ENCODE data around the gene RHOJ. TPM values are rescaled to one million over a fixed set of nuclear protein-coding genes. Genes with fewer than 3 reads are reported as not detected.

RHOJ gene
- total and polyA plus RNA-seq, 2 of the 13 experiments (the other 11 are each of a cell fraction or from before 2014, with no cell fraction given): 0.22 to 1.3 TPM

- TF ChIP-seq, protein P1, sequence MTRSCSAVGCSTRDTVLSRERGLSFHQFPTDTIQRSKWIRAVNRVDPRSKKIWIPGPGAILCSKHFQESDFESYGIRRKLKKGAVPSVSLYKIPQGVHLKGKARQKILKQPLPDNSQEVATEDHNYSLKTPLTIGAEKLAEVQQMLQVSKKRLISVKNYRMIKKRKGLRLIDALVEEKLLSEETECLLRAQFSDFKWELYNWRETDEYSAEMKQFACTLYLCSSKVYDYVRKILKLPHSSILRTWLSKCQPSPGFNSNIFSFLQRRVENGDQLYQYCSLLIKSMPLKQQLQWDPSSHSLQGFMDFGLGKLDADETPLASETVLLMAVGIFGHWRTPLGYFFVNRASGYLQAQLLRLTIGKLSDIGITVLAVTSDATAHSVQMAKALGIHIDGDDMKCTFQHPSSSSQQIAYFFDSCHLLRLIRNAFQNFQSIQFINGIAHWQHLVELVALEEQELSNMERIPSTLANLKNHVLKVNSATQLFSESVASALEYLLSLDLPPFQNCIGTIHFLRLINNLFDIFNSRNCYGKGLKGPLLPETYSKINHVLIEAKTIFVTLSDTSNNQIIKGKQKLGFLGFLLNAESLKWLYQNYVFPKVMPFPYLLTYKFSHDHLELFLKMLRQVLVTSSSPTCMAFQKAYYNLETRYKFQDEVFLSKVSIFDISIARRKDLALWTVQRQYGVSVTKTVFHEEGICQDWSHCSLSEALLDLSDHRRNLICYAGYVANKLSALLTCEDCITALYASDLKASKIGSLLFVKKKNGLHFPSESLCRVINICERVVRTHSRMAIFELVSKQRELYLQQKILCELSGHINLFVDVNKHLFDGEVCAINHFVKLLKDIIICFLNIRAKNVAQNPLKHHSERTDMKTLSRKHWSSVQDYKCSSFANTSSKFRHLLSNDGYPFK (CRISPR knock-in tag; IDR thresholded peaks at IDR 0.05; ENCODE audit: borderline replicate concordance): no peak
- TF ChIP-seq ZNF180 (CRISPR knock-in tag; IDR thresholded peaks at IDR 0.05; ENCODE audit: borderline replicate concordance, low read depth): no peak
- TF ChIP-seq KAT2B (IDR thresholded peaks at IDR 0.05; ENCODE audit: borderline replicate concordance, low read depth, low read length): no peak
Measured at GRCh38 chr14:63192085-63192484, 12.2 kb upstream of the RHOJ start (continued).

GRCh38 chr14:63193236-63193635, 11.0 kb upstream of the RHOJ start:
- Histone ChIP-seq H3K79me2 (ENCODE audit: insufficient read depth, low read length) (no peaks in the 10 kb centered on the region), H3K36me3 (replicated peaks in 1 of 2; ENCODE audit: control insufficient read depth in 1 of 2, insufficient read depth in 2 of 2, low read length in 2 of 2) (no peaks in the 10 kb centered on the region), H3K9ac (ENCODE audit: insufficient read depth, low read depth, low read length) (no peak overlapping the region), H3K4me1 (ENCODE audit: insufficient read depth, low read length) (no peaks in the 10 kb centered on the region), H2AFZ (ENCODE audit: low read length) (no peak overlapping the region), H3K4me2 (ENCODE audit: low read depth, low read length) (no peak overlapping the region), H3K4me3 (replicated peaks in 1 of 3; ENCODE audit: insufficient read depth in 1 of 3, low read depth in 2 of 3, low read length in 3 of 3) (no peak overlapping the region), H4K20me1 (ENCODE audit: insufficient read depth, low read length) (no peaks in the 10 kb centered on the region), H3K27me3 (ENCODE audit: control insufficient read depth in 1 of 2, insufficient read depth in 2 of 2, low read length in 2 of 2) (peaks cover 0 to under 1% of the 10 kb centered on the region in 2 experiments; a peak in 1 of 5 replicates), H3K9me3 (ENCODE audit: low read length) (no peaks in the 10 kb centered on the region; the same call in 1 of the 2 replicates), H3K27ac (ENCODE audit: extremely low read length, insufficient read depth, low read length) (no peak overlapping the region)
- TF ChIP-seq, protein P2, sequence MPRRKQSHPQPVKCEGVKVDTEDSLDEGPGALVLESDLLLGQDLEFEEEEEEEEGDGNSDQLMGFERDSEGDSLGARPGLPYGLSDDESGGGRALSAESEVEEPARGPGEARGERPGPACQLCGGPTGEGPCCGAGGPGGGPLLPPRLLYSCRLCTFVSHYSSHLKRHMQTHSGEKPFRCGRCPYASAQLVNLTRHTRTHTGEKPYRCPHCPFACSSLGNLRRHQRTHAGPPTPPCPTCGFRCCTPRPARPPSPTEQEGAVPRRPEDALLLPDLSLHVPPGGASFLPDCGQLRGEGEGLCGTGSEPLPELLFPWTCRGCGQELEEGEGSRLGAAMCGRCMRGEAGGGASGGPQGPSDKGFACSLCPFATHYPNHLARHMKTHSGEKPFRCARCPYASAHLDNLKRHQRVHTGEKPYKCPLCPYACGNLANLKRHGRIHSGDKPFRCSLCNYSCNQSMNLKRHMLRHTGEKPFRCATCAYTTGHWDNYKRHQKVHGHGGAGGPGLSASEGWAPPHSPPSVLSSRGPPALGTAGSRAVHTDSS (CRISPR knock-in tag; conservative IDR thresholded peaks at IDR 0.05): no peak
- TF ChIP-seq TCF7L2 (IDR thresholded peaks at IDR 0.05; ENCODE audit: low read depth, low read length) (no peak), ZNF343 (CRISPR knock-in tag; IDR thresholded peaks at IDR 0.05) (no peak), PAWR (CRISPR knock-in tag; IDR thresholded peaks at IDR 0.05; ENCODE audit: borderline replicate concordance) (no peak), ZNF354B (CRISPR knock-in tag; IDR thresholded peaks at IDR 0.05) (no peak), CSRNP1 (CRISPR knock-in tag; IDR thresholded peaks at IDR 0.05) (no peak), MIXL1 (CRISPR knock-in tag; IDR thresholded peaks at IDR 0.05) (no peak), RARG (CRISPR knock-in tag; IDR thresholded peaks at IDR 0.05; ENCODE audit: low read depth) (no peak), MBD4 (IDR thresholded peaks at IDR 0.05; ENCODE audit: borderline replicate concordance, low read length) (no peak), PHF5A (CRISPR knock-in tag; IDR thresholded peaks at IDR 0.05; ENCODE audit: low read depth, unreplicated experiment) (no peak), ZFP90 (CRISPR knock-in tag; IDR thresholded peaks at IDR 0.05; ENCODE audit: borderline replicate concordance) (no peak), ZNF530 (CRISPR knock-in tag; IDR thresholded peaks at IDR 0.05; ENCODE audit: low read depth) (no peak), CBFB (CRISPR knock-in tag; IDR thresholded peaks at IDR 0.05) (no peak), HDAC6 (IDR thresholded peaks at IDR 0.05; ENCODE audit: low read depth, low read length) (no peak), CBX1 (IDR thresholded peaks at IDR 0.05; ENCODE audit: low read depth) (no peak)
- no peak for DNase-seq (ENCODE audit: low spot score)
- in situ Hi-C loops (cut with HindIII; ENCODE audit: extremely low pct_ligation_motif_present, low pct_unique_long_range_greater_than_20kb) (no loop called here), intact Hi-C loops (cut with micrococcal nuclease; ENCODE audit: unreplicated experiment) (no loop called here)
- 2% methylated on average over 2 of the region's 2 CpGs for WGBS (ENCODE audit: low lambda C conversion rate)
- ChIA-PET POLR2A (no interaction called here), CTCF (ENCODE audit: low intra/inter-chr PET ratio, low total read pairs) (no interaction called here)
- no peak for ATAC-seq
- BruUV-seq (replicated peaks): no TSS peak
- no peak for FAIRE-seq
